ENCODE data around the gene SIMC1.
A peak's percentile ranks its signal among the peaks of the same experiment; 100 is the strongest.
"Not testable (repeated sequence)": the region's sequence is repeated elsewhere in the genome, so short reads cannot be mapped to it uniquely, and the experiment has no call there.

Gene SIMC1

GRCh38 chr5:176216393-176216916, 21.8 kb upstream of the SIMC1 start:
- H3K9me3 ChIP-seq (ENCODE audit: insufficient read depth, low read length) = not testable (repeated sequence)

GRCh38 chr5:176217188-176217729, 21.0 kb upstream of the SIMC1 start:
- H3K36me3 ChIP-seq (ENCODE audit: insufficient read depth, insufficient read length, low read length); H3K4me1 ChIP-seq (ENCODE audit: insufficient read depth, insufficient read length); H3K4me3 ChIP-seq (ENCODE audit: insufficient read length, low read depth); H3K9ac ChIP-seq (ENCODE audit: insufficient read length, low read depth); H3K27me3 ChIP-seq (ENCODE audit: insufficient read depth, insufficient read length); H3K9me3 ChIP-seq (ENCODE audit: insufficient read depth, low read length); DNase-seq (ENCODE audit: low read depth, low spot score): not testable (repeated sequence)

More at GRCh38 chr5:176216393-176216916, 21.8 kb upstream of the SIMC1 start:
- DNase-seq (ENCODE audit: low read depth, low spot score); H3K36me3 ChIP-seq (ENCODE audit: insufficient read depth, insufficient read length, low read length); H3K4me1 ChIP-seq (ENCODE audit: insufficient read depth, insufficient read length); H3K4me3 ChIP-seq (ENCODE audit: insufficient read length, low read depth); H3K9ac ChIP-seq (ENCODE audit: insufficient read length, low read depth); H3K27me3 ChIP-seq (ENCODE audit: insufficient read depth, insufficient read length): not testable (repeated sequence)

DNA sequence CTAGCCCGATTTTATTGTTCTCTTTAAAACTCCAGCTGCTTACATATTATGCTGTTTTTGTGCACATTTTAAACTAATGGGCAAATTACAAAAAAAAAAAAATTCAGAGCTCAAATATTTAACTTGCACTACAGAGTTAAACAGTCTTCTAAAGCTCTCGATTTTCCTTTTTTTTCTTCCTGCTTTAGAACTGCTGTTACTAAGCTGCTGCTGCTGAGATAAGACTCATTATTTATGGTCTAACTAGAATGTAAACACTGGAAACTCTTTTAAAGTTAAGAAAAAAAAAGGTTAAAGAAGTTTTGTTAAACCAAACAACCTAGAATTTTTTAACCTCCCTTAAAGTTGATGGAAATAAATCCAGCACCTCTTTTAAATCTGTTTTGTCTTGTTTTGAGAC, 20.5 kb upstream of the SIMC1 start:
- H3K4me3 ChIP-seq (ENCODE audit: insufficient read length, low read depth); H3K9ac ChIP-seq (ENCODE audit: insufficient read length, low read depth); H3K4me1 ChIP-seq (ENCODE audit: insufficient read depth, insufficient read length); DNase-seq (ENCODE audit: low read depth, low spot score); H3K36me3 ChIP-seq (ENCODE audit: insufficient read depth, insufficient read length, low read length); H3K27me3 ChIP-seq (ENCODE audit: insufficient read depth, insufficient read length); H3K9me3 ChIP-seq (ENCODE audit: insufficient read depth, low read length): not testable (repeated sequence)

- H3K9ac ChIP-seq (ENCODE audit: insufficient read length, low read depth); DNase-seq (ENCODE audit: low read depth, low spot score); H3K36me3 ChIP-seq (ENCODE audit: insufficient read depth, insufficient read length, low read length); H3K27me3 ChIP-seq (ENCODE audit: insufficient read depth, insufficient read length); H3K9me3 ChIP-seq (ENCODE audit: insufficient read depth, low read length); H3K4me1 ChIP-seq (ENCODE audit: insufficient read depth, insufficient read length); H3K4me3 ChIP-seq (ENCODE audit: insufficient read length, low read depth): not testable (repeated sequence)
These were observed 16.2 kb upstream of the SIMC1 start for GRCh38 chr5:176222006-176222405.

- H3K4me3 ChIP-seq (ENCODE audit: insufficient read length, low read depth); H3K9me3 ChIP-seq (ENCODE audit: insufficient read depth, low read length); H3K27me3 ChIP-seq (ENCODE audit: insufficient read depth, insufficient read length); DNase-seq (ENCODE audit: low read depth, low spot score); H3K9ac ChIP-seq (ENCODE audit: insufficient read length, low read depth); H3K36me3 ChIP-seq (ENCODE audit: insufficient read depth, insufficient read length, low read length); H3K4me1 ChIP-seq (ENCODE audit: insufficient read depth, insufficient read length): not testable (repeated sequence)
These were observed 9.9 kb upstream of the SIMC1 start for GRCh38 chr5:176228358-176228757.

DNA sequence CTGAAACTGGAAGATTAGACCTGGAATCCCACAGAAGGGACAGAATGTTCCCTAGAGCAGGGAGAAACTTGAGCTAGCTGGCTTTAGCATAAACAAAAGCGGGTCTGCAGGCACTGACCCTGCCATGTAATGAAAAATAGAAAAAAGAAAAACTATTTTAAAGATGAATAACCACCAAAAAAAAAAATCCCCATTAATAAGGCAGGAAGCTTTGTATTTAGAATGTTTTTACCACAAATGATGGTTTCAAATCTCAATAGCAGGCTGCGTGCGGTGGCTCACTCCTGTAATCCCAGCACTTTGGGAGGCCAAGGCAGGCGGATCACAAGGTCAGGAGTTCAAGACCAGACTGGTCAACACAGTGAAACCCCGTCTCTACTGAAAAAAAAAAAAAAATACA, 5.0 kb upstream of the SIMC1 start:
- H3K4me3 ChIP-seq (ENCODE audit: insufficient read length, low read depth); H3K9ac ChIP-seq (ENCODE audit: insufficient read length, low read depth); H3K27me3 ChIP-seq (ENCODE audit: insufficient read depth, insufficient read length); DNase-seq (ENCODE audit: low read depth, low spot score); H3K36me3 ChIP-seq (ENCODE audit: insufficient read depth, insufficient read length, low read length); H3K9me3 ChIP-seq (ENCODE audit: insufficient read depth, low read length); H3K4me1 ChIP-seq (ENCODE audit: insufficient read depth, insufficient read length): not testable (repeated sequence)

- H3K9ac ChIP-seq (ENCODE audit: insufficient read length, low read depth); H3K4me3 ChIP-seq (ENCODE audit: insufficient read length, low read depth); H3K4me1 ChIP-seq (ENCODE audit: insufficient read depth, insufficient read length); H3K9me3 ChIP-seq (ENCODE audit: insufficient read depth, low read length); H3K36me3 ChIP-seq (ENCODE audit: insufficient read depth, insufficient read length, low read length); DNase-seq (ENCODE audit: low read depth, low spot score); H3K27me3 ChIP-seq (ENCODE audit: insufficient read depth, insufficient read length): not testable (repeated sequence)
These were observed 3.1 kb upstream of the SIMC1 start for GRCh38 chr5:176235155-176235554.

- H3K4me1 ChIP-seq (ENCODE audit: insufficient read depth, insufficient read length); H3K27me3 ChIP-seq (ENCODE audit: insufficient read depth, insufficient read length); H3K9me3 ChIP-seq (ENCODE audit: insufficient read depth, low read length); H3K36me3 ChIP-seq (ENCODE audit: insufficient read depth, insufficient read length, low read length); H3K9ac ChIP-seq (ENCODE audit: insufficient read length, low read depth); DNase-seq (ENCODE audit: low read depth, low spot score): not testable (repeated sequence)
- H3K4me3 ChIP-seq (ENCODE audit: insufficient read length, low read depth) = peak overlapping the region; percentile 28
These were observed 540 bp downstream of the SIMC1 start for GRCh38 chr5:176238645-176239283.

- not testable (repeated sequence) for DNase-seq (ENCODE audit: low read depth, low spot score); H3K4me1 ChIP-seq (ENCODE audit: insufficient read depth, insufficient read length); H3K9me3 ChIP-seq (ENCODE audit: insufficient read depth, low read length); H3K4me3 ChIP-seq (ENCODE audit: insufficient read length, low read depth); H3K27me3 ChIP-seq (ENCODE audit: insufficient read depth, insufficient read length); H3K9ac ChIP-seq (ENCODE audit: insufficient read length, low read depth); H3K36me3 ChIP-seq (ENCODE audit: insufficient read depth, insufficient read length, low read length)
These were observed 1.1 kb downstream of the SIMC1 start for GRCh38 chr5:176239304-176239703.

DNA sequence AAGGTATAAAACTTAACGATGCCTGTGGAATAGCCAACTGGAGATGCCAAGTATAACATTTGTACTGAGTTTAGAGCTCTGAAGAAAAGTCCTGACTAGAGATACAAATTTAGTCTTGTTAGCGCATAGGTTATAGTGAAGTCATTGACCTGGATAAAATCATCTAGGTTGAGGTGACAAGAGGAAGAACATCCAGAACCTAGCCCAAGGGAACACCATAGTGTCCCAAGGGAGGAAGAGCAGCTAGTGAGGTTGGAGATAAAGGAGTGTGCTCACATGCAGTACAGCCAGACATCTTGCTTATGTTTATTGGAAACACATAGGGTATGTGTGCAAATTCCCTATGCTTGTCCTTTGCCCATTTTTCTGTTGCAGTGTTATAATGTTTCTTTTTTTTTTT, 6.1 kb downstream of the SIMC1 start:
- H3K9me3 ChIP-seq (ENCODE audit: insufficient read depth, low read length); H3K4me3 ChIP-seq (ENCODE audit: insufficient read length, low read depth): not testable (repeated sequence)

GRCh38 chr5:176245074-176245473, 6.8 kb downstream of the SIMC1 start:
- H3K4me3 ChIP-seq (ENCODE audit: insufficient read length, low read depth); H3K36me3 ChIP-seq (ENCODE audit: insufficient read depth, insufficient read length, low read length): not testable (repeated sequence)

More for the DNA sequence above, 6.1 kb downstream of the SIMC1 start:
- H3K36me3 ChIP-seq (ENCODE audit: insufficient read depth, insufficient read length, low read length); H3K4me1 ChIP-seq (ENCODE audit: insufficient read depth, insufficient read length); H3K27me3 ChIP-seq (ENCODE audit: insufficient read depth, insufficient read length); H3K9ac ChIP-seq (ENCODE audit: insufficient read length, low read depth); DNase-seq (ENCODE audit: low read depth, low spot score): not testable (repeated sequence)

GRCh38 chr5:176245489-176245888, 7.3 kb downstream of the SIMC1 start:
- H3K4me3 ChIP-seq (ENCODE audit: insufficient read length, low read depth); H3K4me1 ChIP-seq (ENCODE audit: insufficient read depth, insufficient read length); H3K9ac ChIP-seq (ENCODE audit: insufficient read length, low read depth); H3K27me3 ChIP-seq (ENCODE audit: insufficient read depth, insufficient read length); DNase-seq (ENCODE audit: low read depth, low spot score); H3K9me3 ChIP-seq (ENCODE audit: insufficient read depth, low read length); H3K36me3 ChIP-seq (ENCODE audit: insufficient read depth, insufficient read length, low read length): not testable (repeated sequence)

More at GRCh38 chr5:176245074-176245473, 6.8 kb downstream of the SIMC1 start:
- H3K9me3 ChIP-seq (ENCODE audit: insufficient read depth, low read length); H3K4me1 ChIP-seq (ENCODE audit: insufficient read depth, insufficient read length); DNase-seq (ENCODE audit: low read depth, low spot score); H3K9ac ChIP-seq (ENCODE audit: insufficient read length, low read depth); H3K27me3 ChIP-seq (ENCODE audit: insufficient read depth, insufficient read length): not testable (repeated sequence)

Data from NT2/D1 (cell line).